ENCODE measurements around the gene CYTL1.

Gene CYTL1

GRCh38 chr4:5037553-5038551, 18.6 kb upstream of the CYTL1 start:
- no peak overlapping the region for H3K27ac ChIP-seq (replicated peaks)
- H3K4me3 ChIP-seq (replicated peaks; ENCODE audit: insufficient read depth, low read length) = no peak overlapping the region
- TF ChIP-seq SPI1 (IDR thresholded peaks at IDR 0.05; ENCODE audit: borderline replicate concordance, low read depth) = peak; percentile 43; the same call in 1 of the 2 replicates
- TF ChIP-seq POLR2AphosphoS5 (IDR thresholded peaks at IDR 0.05; ENCODE audit: low read depth) = no peak
- no peak for TF ChIP-seq REST (IDR thresholded peaks at IDR 0.05; ENCODE audit: insufficient replicate concordance, low read depth)
- no peak for TF ChIP-seq CTCF (IDR thresholded peaks at IDR 0.05; ENCODE audit: insufficient read depth, low read length)
- H3K27me3 ChIP-seq (ENCODE audit: insufficient read depth, poor library complexity, severe bottlenecking) = no peaks in the 10 kb centered on the region
- peak in 1 of 2 experiments; percentile 73 for DNase-seq (ENCODE audit: low read depth in 1 of 2, low spot score in 1 of 2)

GRCh38 chr4:5036239-5036638, 17.0 kb upstream of the CYTL1 start:
- Histone ChIP-seq H3K27me3 (ENCODE audit: insufficient read depth, poor library complexity, severe bottlenecking) (no peaks in the 10 kb centered on the region), H3K27ac (replicated peaks) (no peak overlapping the region), H3K4me3 (replicated peaks; ENCODE audit: insufficient read depth, low read length) (no peak overlapping the region)
- DNase-seq (ENCODE audit: low read depth in 1 of 2, low spot score in 1 of 2) = peak in 1 of 2 experiments; percentile 18
- no peak for TF ChIP-seq REST (IDR thresholded peaks at IDR 0.05; ENCODE audit: insufficient replicate concordance, low read depth)
- TF ChIP-seq CTCF (IDR thresholded peaks at IDR 0.05; ENCODE audit: insufficient read depth, low read length) = no peak
- TF ChIP-seq GABPA (IDR thresholded peaks at IDR 0.05; ENCODE audit: low read depth) = no peak
- no peak for TF ChIP-seq SPI1 (IDR thresholded peaks at IDR 0.05; ENCODE audit: borderline replicate concordance, low read depth)
- TF ChIP-seq POLR2AphosphoS5 (IDR thresholded peaks at IDR 0.05; ENCODE audit: low read depth) = no peak

GRCh38 chr4:5034206-5034605, 14.9 kb upstream of the CYTL1 start:
- DNase-seq (ENCODE audit: low read depth in 1 of 2, low spot score in 1 of 2) = no peak
- H3K27me3 ChIP-seq (ENCODE audit: insufficient read depth, poor library complexity, severe bottlenecking) = no peaks in the 10 kb centered on the region
- TF ChIP-seq POLR2AphosphoS5 (IDR thresholded peaks at IDR 0.05; ENCODE audit: low read depth) (no peak), SPI1 (IDR thresholded peaks at IDR 0.05; ENCODE audit: borderline replicate concordance, low read depth) (no peak), GABPA (IDR thresholded peaks at IDR 0.05; ENCODE audit: low read depth) (no peak), CTCF (IDR thresholded peaks at IDR 0.05; ENCODE audit: insufficient read depth, low read length) (no peak), REST (IDR thresholded peaks at IDR 0.05; ENCODE audit: insufficient replicate concordance, low read depth) (no peak)
- no peak overlapping the region for H3K27ac ChIP-seq (replicated peaks)
- H3K4me3 ChIP-seq (replicated peaks; ENCODE audit: insufficient read depth, low read length) = no peak overlapping the region

Data from HL-60 (cell line).